DOHH2 (cell line): ENCODE data around the gene LIPG.

Source experiments
- H3F3A ChIP-seq: fragments of 200-600 bp; sonication (generic), shearing (Covaris generic); 2 replicates; pipeline ENCODE4 v1.6.0; 2016; ENCODE audit warnings: antibody characterized with exemption, mild to moderate bottlenecking; ENCODE audit not compliant: control insufficient read depth, insufficient read depth
- H3K27ac ChIP-seq: fragments of 200-600 bp; sonication (generic); 2 replicates; pipeline ENCODE4 v1.5.1; 2014; ENCODE audit warnings: low read depth, mild to moderate bottlenecking, low read length, moderate library complexity
- H3K27me3 ChIP-seq: fragments of 200-600 bp; sonication (generic); 2 replicates; pipeline ENCODE4 v1.6.1; 2014; ENCODE audit warnings: mild to moderate bottlenecking, low read length, mixed read lengths; ENCODE audit not compliant: control insufficient read depth
- H3K36me3 ChIP-seq: fragments of 200-600 bp; sonication (generic); 2 replicates; pipeline ENCODE4 v1.6.1; 2014; ENCODE audit warnings: mild to moderate bottlenecking, low read length, moderate library complexity, mixed read lengths; ENCODE audit not compliant: control insufficient read depth
- H3K4me1 ChIP-seq: fragments of 200-600 bp; sonication (generic); 2 replicates; pipeline ENCODE4 v1.6.1; 2014; ENCODE audit warnings: mild to moderate bottlenecking, low read length, mixed read lengths; ENCODE audit not compliant: control insufficient read depth
- H3K4me2 ChIP-seq: fragments of 200-600 bp; sonication (generic); 2 replicates; pipeline ENCODE4 v1.6.0; 2014; ENCODE audit warnings: mild to moderate bottlenecking, low read length, moderate library complexity
- H3K4me3 ChIP-seq: fragments of 200-600 bp; sonication (generic); 2 replicates; pipeline ENCODE4 v1.5.1; 2014; ENCODE audit warnings: mild to moderate bottlenecking, low read length, mixed read lengths
- H3K79me2 ChIP-seq: fragments of 200-600 bp; sonication (generic); 2 replicates; pipeline ENCODE4 v1.6.1; 2014; ENCODE audit warnings: mild to moderate bottlenecking, low read length, mixed read lengths; ENCODE audit not compliant: control insufficient read depth
- H3K9me2 ChIP-seq: fragments of 200-600 bp; sonication (generic); replicated peaks from 2 replicates; pipeline ENCODE4 v1.6.1; 2014; ENCODE audit warnings: mild to moderate bottlenecking, low read length, mixed read lengths; ENCODE audit not compliant: control insufficient read depth
- H3K9me3 ChIP-seq: fragments of 200-600 bp; sonication (generic); 2 replicates; pipeline ENCODE4 v1.6.1; 2014; ENCODE audit warnings: antibody characterized with exemption, low read length, mixed read lengths; ENCODE audit not compliant: control insufficient read depth, insufficient read depth
- H4K20me1 ChIP-seq: fragments of 200-600 bp; sonication (generic); 2 replicates; pipeline ENCODE4 v1.6.0; 2014; ENCODE audit warnings: low read depth, mild to moderate bottlenecking, antibody characterized with exemption, low read length, moderate library complexity; ENCODE audit not compliant: control insufficient read depth, insufficient read depth
- EZH2phosphoT487 ChIP-seq: fragments of 200-600 bp; sonication (generic); IDR thresholded peaks from 2 replicates; pipeline ENCODE4 v1.6.1; 2017; ENCODE audit warnings: borderline replicate concordance, mild to moderate bottlenecking, antibody characterized with exemption, low read length, moderate library complexity, mixed read lengths
- TF ChIP-seq, protein P1 (sequence below): fragments of 200-600 bp; sonication (generic); IDR thresholded peaks from one replicate; pipeline ENCODE4 v1.5.1; 2014; ENCODE audit warnings: antibody characterized with exemption, mild to moderate bottlenecking, low read depth, low read length; ENCODE audit not compliant: poor library complexity, severe bottlenecking

LIPG gene

DNA sequence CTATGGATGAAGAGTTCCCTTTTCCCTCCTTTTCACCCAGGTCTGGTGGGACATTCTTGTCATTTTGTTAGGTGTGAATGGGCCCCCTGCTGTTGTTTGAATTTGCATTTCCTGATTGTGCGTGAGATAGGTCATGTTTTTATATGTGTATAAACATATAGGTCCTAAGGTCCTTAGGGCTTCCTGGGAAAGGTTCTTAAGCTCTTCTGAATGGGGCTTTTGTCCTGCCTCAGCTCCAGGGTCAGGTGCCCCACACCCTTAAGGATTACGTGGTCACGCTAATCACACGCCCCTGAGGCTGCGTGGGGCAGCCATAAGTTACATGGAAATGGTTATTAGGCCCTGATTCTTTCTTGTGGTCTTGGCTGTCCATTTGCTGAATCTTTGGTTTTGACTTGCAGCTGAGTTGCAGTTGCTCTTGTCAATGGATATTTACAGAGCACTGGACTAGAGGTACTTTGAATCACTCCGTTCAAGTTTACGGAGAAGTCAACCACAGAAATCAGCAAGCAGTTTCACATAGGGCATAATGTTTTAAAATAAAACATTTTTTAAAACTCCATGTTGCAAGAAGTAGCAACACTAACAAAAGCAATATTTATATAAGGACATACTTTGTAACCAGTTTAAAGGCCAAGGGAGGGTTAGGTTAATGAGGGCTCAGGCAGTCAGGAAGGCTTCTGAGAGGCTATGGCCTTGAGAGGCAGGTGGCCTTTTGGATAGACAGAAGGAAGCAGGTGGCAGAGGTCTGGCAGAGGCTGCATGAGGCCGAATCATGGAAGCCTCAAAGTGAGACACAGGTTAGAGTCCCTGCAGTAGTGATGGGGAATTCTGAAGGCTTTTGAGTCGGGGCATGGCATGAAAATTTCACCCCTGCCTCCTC, 24.2 kb downstream of the LIPG start:
- TF ChIP-seq, protein P1, sequence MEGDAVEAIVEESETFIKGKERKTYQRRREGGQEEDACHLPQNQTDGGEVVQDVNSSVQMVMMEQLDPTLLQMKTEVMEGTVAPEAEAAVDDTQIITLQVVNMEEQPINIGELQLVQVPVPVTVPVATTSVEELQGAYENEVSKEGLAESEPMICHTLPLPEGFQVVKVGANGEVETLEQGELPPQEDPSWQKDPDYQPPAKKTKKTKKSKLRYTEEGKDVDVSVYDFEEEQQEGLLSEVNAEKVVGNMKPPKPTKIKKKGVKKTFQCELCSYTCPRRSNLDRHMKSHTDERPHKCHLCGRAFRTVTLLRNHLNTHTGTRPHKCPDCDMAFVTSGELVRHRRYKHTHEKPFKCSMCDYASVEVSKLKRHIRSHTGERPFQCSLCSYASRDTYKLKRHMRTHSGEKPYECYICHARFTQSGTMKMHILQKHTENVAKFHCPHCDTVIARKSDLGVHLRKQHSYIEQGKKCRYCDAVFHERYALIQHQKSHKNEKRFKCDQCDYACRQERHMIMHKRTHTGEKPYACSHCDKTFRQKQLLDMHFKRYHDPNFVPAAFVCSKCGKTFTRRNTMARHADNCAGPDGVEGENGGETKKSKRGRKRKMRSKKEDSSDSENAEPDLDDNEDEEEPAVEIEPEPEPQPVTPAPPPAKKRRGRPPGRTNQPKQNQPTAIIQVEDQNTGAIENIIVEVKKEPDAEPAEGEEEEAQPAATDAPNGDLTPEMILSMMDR, result no peak
- no peak for TF ChIP-seq EZH2phosphoT487
- Histone ChIP-seq H3K36me3 (no peaks in the 10 kb centered on the region), H3K4me3 (no peak overlapping the region), H4K20me1 (no peaks in the 10 kb centered on the region), H3K79me2 (no peaks in the 10 kb centered on the region), H3F3A (no peaks in the 10 kb centered on the region), H3K4me2 (no peak overlapping the region), H3K27me3 (no peaks in the 10 kb centered on the region), H3K4me1 (no peaks in the 10 kb centered on the region), H3K9me3 (no peaks in the 10 kb centered on the region), H3K9me2 (no peaks in the 10 kb centered on the region), H3K27ac (no peak overlapping the region)

DNA sequence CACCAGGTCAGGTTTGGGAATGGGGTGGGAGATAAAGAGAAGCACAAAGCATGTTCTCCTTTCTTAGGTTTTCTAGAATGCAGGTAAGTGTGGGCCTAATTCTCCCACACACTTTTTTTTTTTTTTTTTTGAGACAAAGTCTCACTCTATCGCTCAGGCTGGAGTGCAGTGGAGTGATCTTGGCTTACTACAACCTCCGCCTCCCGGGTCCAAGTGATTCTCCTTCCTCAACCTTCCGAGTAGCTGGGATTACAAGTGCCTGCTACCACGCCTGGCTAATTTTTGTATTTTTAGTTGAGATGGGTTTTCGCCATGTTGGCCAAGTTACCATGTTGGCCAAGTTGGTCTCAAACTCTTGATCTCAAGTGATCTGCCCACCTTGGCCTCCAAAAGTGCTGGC, 26.3 kb downstream of the LIPG start:
- Histone ChIP-seq H3K4me2 (no peak overlapping the region), H3K4me1 (no peaks in the 10 kb centered on the region), H3K4me3 (no peak overlapping the region), H3K27ac (no peak overlapping the region), H3F3A (no peaks in the 10 kb centered on the region), H3K79me2 (no peaks in the 10 kb centered on the region), H4K20me1 (no peaks in the 10 kb centered on the region), H3K27me3 (no peaks in the 10 kb centered on the region), H3K9me3 (no peaks in the 10 kb centered on the region), H3K36me3 (no peaks in the 10 kb centered on the region), H3K9me2 (no peaks in the 10 kb centered on the region)
- TF ChIP-seq, protein P1, result no peak
- TF ChIP-seq EZH2phosphoT487, result no peak

DNA sequence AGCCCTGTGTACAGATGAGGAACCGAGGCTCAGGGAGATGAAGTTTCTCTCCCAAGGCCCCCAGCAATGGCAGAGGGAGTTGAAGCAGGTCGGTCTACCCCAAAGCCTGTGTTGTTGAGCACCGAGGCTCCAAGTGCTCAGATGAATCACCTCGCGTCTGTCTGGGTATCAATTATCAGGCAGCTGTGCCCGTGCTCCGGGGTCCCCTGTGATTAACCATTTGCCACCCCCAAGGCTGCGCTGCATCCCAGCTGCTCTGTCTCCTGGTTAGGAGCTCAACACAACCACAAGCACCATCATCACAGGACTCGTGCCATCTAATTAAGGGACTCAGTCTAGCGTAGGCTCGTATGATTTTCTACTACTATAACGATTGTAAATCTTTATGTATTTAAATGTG, 27.1 kb downstream of the LIPG start:
- Histone ChIP-seq H3K36me3 (no peaks in the 10 kb centered on the region), H3K79me2 (no peaks in the 10 kb centered on the region), H3K4me1 (no peaks in the 10 kb centered on the region), H3K27ac (no peak overlapping the region), H3F3A (no peaks in the 10 kb centered on the region), H4K20me1 (no peaks in the 10 kb centered on the region), H3K4me3 (no peak overlapping the region), H3K9me2 (no peaks in the 10 kb centered on the region), H3K9me3 (no peaks in the 10 kb centered on the region), H3K27me3 (no peaks in the 10 kb centered on the region), H3K4me2 (no peak overlapping the region)
- TF ChIP-seq, protein P1, result no peak
- TF ChIP-seq EZH2phosphoT487, result no peak
